ENCODE data around the gene ERCC4. TPM values are rescaled to one million over a fixed set of nuclear protein-coding genes. Genes with fewer than 3 reads are reported as not detected.

Gene ERCC4
- total RNA-seq, 1 experiment from 2014 or later: 18.2 TPM

- Histone ChIP-seq H3K4me1 (ENCODE audit: low read length) (peaks cover 10% of the 10 kb centered on the region), H3K27ac (ENCODE audit: low read length) (no peak overlapping the region), H3K9me2 (replicated peaks; ENCODE audit: insufficient read depth, low read length) (no peaks in the 10 kb centered on the region), H4K20me1 (ENCODE audit: insufficient read depth, low read depth, low read length) (no peaks in the 10 kb centered on the region), H3K4me2 (ENCODE audit: low read depth, low read length, poor library complexity, severe bottlenecking) (no peak overlapping the region), H3K4me3 (ENCODE audit: low read length) (no peak overlapping the region), H3K79me2 (ENCODE audit: low read length) (no peaks in the 10 kb centered on the region), H3K9ac (ENCODE audit: low read length) (no peak overlapping the region), H3K36me3 (ENCODE audit: insufficient read depth, low read length) (no peaks in the 10 kb centered on the region), H3K9me3 (ENCODE audit: low read length) (no peaks in the 10 kb centered on the region), H2AFZ (ENCODE audit: low read length) (no peak overlapping the region), H3K27me3 (ENCODE audit: low read length) (no peaks in the 10 kb centered on the region)
- DNase-seq: no peak
Measured at GRCh38 chr16:13994239-13995106, 74.5 kb downstream of the ERCC4 start.

GRCh38 chr16:13995194-13995593, 75.2 kb downstream of the ERCC4 start:
- no peak overlapping the region for H3K4me2 ChIP-seq (ENCODE audit: low read depth, low read length, poor library complexity, severe bottlenecking)
- H3K4me3 ChIP-seq (ENCODE audit: low read length): no peak overlapping the region
- H3K36me3 ChIP-seq (ENCODE audit: insufficient read depth, low read length): no peaks in the 10 kb centered on the region
- no peaks in the 10 kb centered on the region for H3K27me3 ChIP-seq (ENCODE audit: low read length)
- DNase-seq: no peak
- H3K9me2 ChIP-seq (replicated peaks; ENCODE audit: insufficient read depth, low read length): no peaks in the 10 kb centered on the region
- no peak overlapping the region for H3K27ac ChIP-seq (ENCODE audit: low read length)
- H2AFZ ChIP-seq (ENCODE audit: low read length): no peak overlapping the region
- H3K79me2 ChIP-seq (ENCODE audit: low read length): no peaks in the 10 kb centered on the region
- H4K20me1 ChIP-seq (ENCODE audit: insufficient read depth, low read depth, low read length): no peaks in the 10 kb centered on the region
- H3K4me1 ChIP-seq (ENCODE audit: low read length): peaks cover 12% of the 10 kb centered on the region
- no peaks in the 10 kb centered on the region for H3K9me3 ChIP-seq (ENCODE audit: low read length)
- H3K9ac ChIP-seq (ENCODE audit: low read length): no peak overlapping the region

GRCh38 chr16:13996778-13997288, 76.9 kb downstream of the ERCC4 start:
- H3K4me2 ChIP-seq (ENCODE audit: low read depth, low read length, poor library complexity, severe bottlenecking): no peak overlapping the region
- no peak overlapping the region for H3K9ac ChIP-seq (ENCODE audit: low read length)
- no peak overlapping the region for H2AFZ ChIP-seq (ENCODE audit: low read length)
- H4K20me1 ChIP-seq (ENCODE audit: insufficient read depth, low read depth, low read length): no peaks in the 10 kb centered on the region
- no peaks in the 10 kb centered on the region for H3K27me3 ChIP-seq (ENCODE audit: low read length)
- no peaks in the 10 kb centered on the region for H3K9me3 ChIP-seq (ENCODE audit: low read length)
- H3K27ac ChIP-seq (ENCODE audit: low read length): no peak overlapping the region
- H3K4me1 ChIP-seq (ENCODE audit: low read length): peaks cover 12% of the 10 kb centered on the region
- H3K9me2 ChIP-seq (replicated peaks; ENCODE audit: insufficient read depth, low read length): no peaks in the 10 kb centered on the region
- H3K36me3 ChIP-seq (ENCODE audit: insufficient read depth, low read length): no peaks in the 10 kb centered on the region
- DNase-seq: no peak
- H3K4me3 ChIP-seq (ENCODE audit: low read length): no peak overlapping the region
- no peaks in the 10 kb centered on the region for H3K79me2 ChIP-seq (ENCODE audit: low read length)

GRCh38 chr16:13997526-13997925, 77.6 kb downstream of the ERCC4 start:
- H3K4me1 ChIP-seq (ENCODE audit: low read length): peaks cover 12% of the 10 kb centered on the region
- H3K9me2 ChIP-seq (replicated peaks; ENCODE audit: insufficient read depth, low read length): no peaks in the 10 kb centered on the region
- H3K36me3 ChIP-seq (ENCODE audit: insufficient read depth, low read length): no peaks in the 10 kb centered on the region
- no peaks in the 10 kb centered on the region for H3K9me3 ChIP-seq (ENCODE audit: low read length)
- no peak overlapping the region for H3K9ac ChIP-seq (ENCODE audit: low read length)
- no peak overlapping the region for H3K4me2 ChIP-seq (ENCODE audit: low read depth, low read length, poor library complexity, severe bottlenecking)
- H3K27me3 ChIP-seq (ENCODE audit: low read length): no peaks in the 10 kb centered on the region
- no peak overlapping the region for H3K4me3 ChIP-seq (ENCODE audit: low read length)
- DNase-seq: no peak
- no peaks in the 10 kb centered on the region for H3K79me2 ChIP-seq (ENCODE audit: low read length)
- H4K20me1 ChIP-seq (ENCODE audit: insufficient read depth, low read depth, low read length): no peaks in the 10 kb centered on the region
- H3K27ac ChIP-seq (ENCODE audit: low read length): no peak overlapping the region
- no peak overlapping the region for H2AFZ ChIP-seq (ENCODE audit: low read length)

- H3K4me1 ChIP-seq (ENCODE audit: low read length): peaks cover 12% of the 10 kb centered on the region
- no peak overlapping the region for H2AFZ ChIP-seq (ENCODE audit: low read length)
- H3K27ac ChIP-seq (ENCODE audit: low read length): no peak overlapping the region
- H3K9me3 ChIP-seq (ENCODE audit: low read length): no peaks in the 10 kb centered on the region
- peak; percentile 69 for DNase-seq
- H3K9ac ChIP-seq (ENCODE audit: low read length): no peak overlapping the region
- no peak overlapping the region for H3K4me3 ChIP-seq (ENCODE audit: low read length)
- H3K9me2 ChIP-seq (replicated peaks; ENCODE audit: insufficient read depth, low read length): no peaks in the 10 kb centered on the region
- no peak overlapping the region for H3K4me2 ChIP-seq (ENCODE audit: low read depth, low read length, poor library complexity, severe bottlenecking)
- no peaks in the 10 kb centered on the region for H3K27me3 ChIP-seq (ENCODE audit: low read length)
- H4K20me1 ChIP-seq (ENCODE audit: insufficient read depth, low read depth, low read length): no peaks in the 10 kb centered on the region
- no peaks in the 10 kb centered on the region for H3K36me3 ChIP-seq (ENCODE audit: insufficient read depth, low read length)
- H3K79me2 ChIP-seq (ENCODE audit: low read length): no peaks in the 10 kb centered on the region
Measured at GRCh38 chr16:13997933-13998332, 78.0 kb downstream of the ERCC4 start.

GRCh38 chr16:13999071-13999894, 79.3 kb downstream of the ERCC4 start:
- H3K27ac ChIP-seq (ENCODE audit: low read length): no peak overlapping the region

GRCh38 chr16:13999895-14000425, 80.0 kb downstream of the ERCC4 start:
- Histone ChIP-seq H2AFZ (ENCODE audit: low read length) (no peak overlapping the region), H3K79me2 (ENCODE audit: low read length) (no peaks in the 10 kb centered on the region), H3K9ac (ENCODE audit: low read length) (no peak overlapping the region), H4K20me1 (ENCODE audit: insufficient read depth, low read depth, low read length) (no peaks in the 10 kb centered on the region), H3K4me1 (ENCODE audit: low read length) (peaks cover 10% of the 10 kb centered on the region), H3K9me2 (replicated peaks; ENCODE audit: insufficient read depth, low read length) (no peaks in the 10 kb centered on the region), H3K36me3 (ENCODE audit: insufficient read depth, low read length) (no peaks in the 10 kb centered on the region), H3K9me3 (ENCODE audit: low read length) (no peaks in the 10 kb centered on the region), H3K4me3 (ENCODE audit: low read length) (no peak overlapping the region), H3K27me3 (ENCODE audit: low read length) (no peaks in the 10 kb centered on the region), H3K27ac (ENCODE audit: low read length) (no peak overlapping the region), H3K4me2 (ENCODE audit: low read depth, low read length, poor library complexity, severe bottlenecking) (no peak overlapping the region)
- DNase-seq: peak; percentile 43

More at GRCh38 chr16:13999071-13999894, 79.3 kb downstream of the ERCC4 start:
- Histone ChIP-seq H4K20me1 (ENCODE audit: insufficient read depth, low read depth, low read length) (no peaks in the 10 kb centered on the region), H2AFZ (ENCODE audit: low read length) (no peak overlapping the region), H3K4me1 (ENCODE audit: low read length) (peaks cover 12% of the 10 kb centered on the region), H3K4me2 (ENCODE audit: low read depth, low read length, poor library complexity, severe bottlenecking) (no peak overlapping the region), H3K4me3 (ENCODE audit: low read length) (no peak overlapping the region), H3K9me2 (replicated peaks; ENCODE audit: insufficient read depth, low read length) (no peaks in the 10 kb centered on the region), H3K9me3 (ENCODE audit: low read length) (no peaks in the 10 kb centered on the region), H3K79me2 (ENCODE audit: low read length) (no peaks in the 10 kb centered on the region), H3K9ac (ENCODE audit: low read length) (no peak overlapping the region), H3K36me3 (ENCODE audit: insufficient read depth, low read length) (no peaks in the 10 kb centered on the region), H3K27me3 (ENCODE audit: low read length) (no peaks in the 10 kb centered on the region)
- DNase-seq: no peak

- Histone ChIP-seq H2AFZ (ENCODE audit: low read length) (no peak overlapping the region), H3K9ac (ENCODE audit: low read length) (no peak overlapping the region), H3K36me3 (ENCODE audit: insufficient read depth, low read length) (no peaks in the 10 kb centered on the region), H4K20me1 (ENCODE audit: insufficient read depth, low read depth, low read length) (no peaks in the 10 kb centered on the region), H3K9me2 (replicated peaks; ENCODE audit: insufficient read depth, low read length) (no peaks in the 10 kb centered on the region), H3K9me3 (ENCODE audit: low read length) (no peaks in the 10 kb centered on the region), H3K27ac (ENCODE audit: low read length) (no peak overlapping the region), H3K79me2 (ENCODE audit: low read length) (no peaks in the 10 kb centered on the region), H3K4me3 (ENCODE audit: low read length) (no peak overlapping the region), H3K4me1 (ENCODE audit: low read length) (peaks cover 10% of the 10 kb centered on the region), H3K4me2 (ENCODE audit: low read depth, low read length, poor library complexity, severe bottlenecking) (no peak overlapping the region), H3K27me3 (ENCODE audit: low read length) (no peaks in the 10 kb centered on the region)
- no peak for DNase-seq
Measured at GRCh38 chr16:14001521-14001920, 81.6 kb downstream of the ERCC4 start.

Data from Karpas-422 (cell line).